Stimulated activated naive B cell treated with anti-CD40 and anti-IgM and Interleukin-4, amounts not matched to agents 10 μg/mL and 1 μg/mL and 100 μg/mL, for 72 hours (primary cell): ENCODE data around the gene TCERG1L.
A peak's percentile ranks its signal among the peaks of the same experiment; 100 is the strongest.

ENCODE experiments used
- ATAC-seq, 2 donors: fragments of 150-1000 bp; cut with Tn5 transposase; replicated peaks; 2 replicates each; pipeline ENCODE4 v1.10.0; 2021; ENCODE audit warnings: moderate library complexity in 1 of 2
- DNase-seq: peaks from one replicate; pipeline ENCODE4 v3.0.0; 2021
- H3K27ac Mint-ChIP-seq: one replicate; pipeline ENCODE4 v1.8.0; 2022; ENCODE audit warnings: mild to moderate bottlenecking, mixed read lengths
- H3K27me3 Mint-ChIP-seq, 2 donors: one replicate each; pipeline ENCODE4 v1.8.0; 2022; ENCODE audit warnings: mixed read lengths in 2 of 2
- H3K36me3 Mint-ChIP-seq, 2 donors: one replicate each; pipeline ENCODE4 v1.8.0; 2022; ENCODE audit warnings: mixed read lengths in 2 of 2, mild to moderate bottlenecking in 1 of 2
- H3K4me1 Mint-ChIP-seq, 2 donors: one replicate each; pipeline ENCODE4 v1.8.0; 2022; ENCODE audit warnings: mixed read lengths in 2 of 2, mild to moderate bottlenecking in 1 of 2
- H3K4me3 Mint-ChIP-seq, 2 donors: one replicate each; pipeline ENCODE4 v1.8.0; 2022; ENCODE audit warnings: mild to moderate bottlenecking in 2 of 2, mixed read lengths in 2 of 2, moderate library complexity in 1 of 2
- H3K9me3 Mint-ChIP-seq, 2 donors: one replicate each; pipeline ENCODE4 v1.8.0; 2022; ENCODE audit warnings: mixed read lengths in 2 of 2, mild to moderate bottlenecking in 1 of 2

The TCERG1L gene, protein sequence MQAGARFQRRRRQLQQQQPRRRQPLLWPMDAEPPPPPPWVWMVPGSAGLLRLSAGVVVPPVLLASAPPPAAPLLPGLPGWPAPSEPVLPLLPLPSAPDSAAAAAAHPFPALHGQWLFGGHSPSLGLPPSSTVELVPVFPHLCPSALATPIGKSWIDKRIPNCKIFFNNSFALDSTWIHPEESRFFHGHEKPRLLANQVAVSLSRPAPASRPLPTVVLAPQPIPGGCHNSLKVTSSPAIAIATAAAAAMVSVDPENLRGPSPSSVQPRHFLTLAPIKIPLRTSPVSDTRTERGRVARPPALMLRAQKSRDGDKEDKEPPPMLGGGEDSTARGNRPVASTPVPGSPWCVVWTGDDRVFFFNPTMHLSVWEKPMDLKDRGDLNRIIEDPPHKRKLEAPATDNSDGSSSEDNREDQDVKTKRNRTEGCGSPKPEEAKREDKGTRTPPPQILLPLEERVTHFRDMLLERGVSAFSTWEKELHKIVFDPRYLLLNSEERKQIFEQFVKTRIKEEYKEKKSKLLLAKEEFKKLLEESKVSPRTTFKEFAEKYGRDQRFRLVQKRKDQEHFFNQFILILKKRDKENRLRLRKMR

DNA sequence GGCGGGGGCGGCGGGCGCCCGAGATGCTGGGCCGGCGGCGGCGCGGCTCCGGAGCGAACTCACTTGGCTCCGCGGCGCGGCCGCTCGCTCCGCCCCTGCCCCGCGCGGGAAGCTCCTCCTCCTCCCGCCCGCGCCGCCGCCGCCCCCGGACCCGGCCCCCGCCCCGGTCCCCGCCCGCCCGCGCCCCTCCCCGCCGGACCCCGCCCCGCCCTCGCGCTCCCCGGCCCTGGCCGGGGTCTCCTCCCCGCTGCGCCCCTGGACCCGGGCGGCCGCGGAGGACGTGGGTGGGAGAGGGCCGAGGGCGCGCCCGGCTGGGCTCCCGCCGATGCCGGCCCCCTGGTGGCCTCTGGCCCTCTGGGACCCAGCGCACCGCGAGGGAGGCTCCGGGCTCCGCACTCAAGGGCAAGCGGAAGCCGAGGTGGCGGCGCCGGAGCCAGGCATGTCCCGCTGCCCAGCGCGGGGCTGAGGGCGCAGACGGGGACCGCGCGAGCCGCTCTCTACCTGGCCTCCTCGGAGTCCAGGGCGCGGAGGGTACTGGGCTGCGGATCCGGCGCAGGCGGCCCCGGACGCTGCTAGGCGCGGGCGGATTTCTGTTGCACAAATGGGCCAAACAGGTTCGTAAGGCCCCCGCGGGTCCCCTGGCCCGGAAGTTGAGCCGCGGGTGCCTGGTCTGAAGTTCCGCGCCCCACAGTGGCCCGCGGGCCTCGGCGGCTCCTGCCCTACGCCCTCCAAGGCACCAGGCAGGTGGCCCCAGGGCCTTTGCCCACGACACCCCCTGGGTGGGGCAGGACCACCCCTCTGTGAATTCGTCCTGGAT lies at the start of gene TCERG1L:
TCERG1L (minus strand) TSS at position 61 of the 817 bp plus-strand sequence. CDS start 86 bp downstream, outside the sequence.
- no peaks in the 10 kb centered on the region for H3K9me3 Mint-ChIP-seq
- ATAC-seq, result peak in 1 of 2 donors; percentile 21
- H3K36me3 Mint-ChIP-seq, result no peaks in the 10 kb centered on the region
- H3K27ac Mint-ChIP-seq, result no peak within 1 kb of the TSS
- no peak for DNase-seq
- H3K27me3 Mint-ChIP-seq, result peaks cover 40 to 74% of the 10 kb centered on the region in 2 donors
- peak within 1 kb of the TSS in 1 of 2 donors; percentile 47 for H3K4me3 Mint-ChIP-seq
- no peaks in the 10 kb centered on the region for H3K4me1 Mint-ChIP-seq

DNA sequence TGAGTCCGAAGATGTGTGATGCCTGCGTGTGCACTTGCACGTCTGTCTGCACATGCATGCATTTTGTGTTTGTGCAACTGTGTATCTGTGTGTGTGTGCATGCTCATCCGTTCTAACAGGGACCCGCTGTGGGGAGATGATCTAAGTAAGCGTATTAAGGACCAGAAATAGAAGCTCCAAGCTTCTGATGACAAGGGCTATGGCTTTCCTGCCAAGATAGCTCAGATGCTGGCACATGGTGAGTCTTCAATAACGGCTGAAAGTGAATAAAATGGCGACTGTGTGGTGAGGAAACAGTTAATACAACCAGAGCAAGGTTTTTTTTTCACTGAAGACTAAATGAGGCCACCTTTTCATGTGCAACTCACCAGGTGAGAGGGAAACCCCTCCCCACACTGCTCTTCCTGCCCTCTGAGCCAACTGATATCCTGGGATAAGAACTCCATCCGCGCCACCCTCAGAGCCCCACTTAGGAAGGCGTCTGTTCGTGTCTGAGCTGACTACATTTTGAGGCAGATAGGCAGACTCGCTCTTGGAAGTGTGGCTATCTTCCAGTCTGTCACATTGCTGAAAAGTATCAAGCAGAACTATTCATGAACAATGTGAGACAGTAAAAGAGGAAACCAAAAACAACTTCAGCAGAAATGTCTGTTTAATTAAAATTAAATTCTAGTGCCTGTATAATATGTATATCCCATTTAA lies 47.4 kb upstream of the TCERG1L start:
- no peaks in the 10 kb centered on the region for H3K36me3 Mint-ChIP-seq

DNA sequence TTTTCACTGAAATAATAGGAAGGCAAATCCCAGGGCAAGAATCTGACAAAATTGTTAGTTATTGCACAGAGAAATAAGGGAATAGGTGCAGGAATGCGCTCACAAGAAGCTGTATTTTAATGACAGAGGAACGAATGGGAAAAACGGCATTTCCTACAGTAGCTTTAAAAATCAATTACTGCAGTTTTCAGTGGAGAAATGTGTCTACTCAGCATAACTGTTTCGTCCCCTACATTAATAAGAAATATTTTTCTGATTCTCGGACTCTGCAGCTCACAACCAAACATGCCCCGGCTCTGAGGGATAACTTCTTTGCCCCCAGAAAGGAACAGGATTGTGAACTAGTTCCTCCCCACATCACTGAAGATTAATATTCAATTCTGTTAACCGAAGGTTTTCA lies 44.9 kb upstream of the TCERG1L start:
- H3K36me3 Mint-ChIP-seq, result no peaks in the 10 kb centered on the region
- H3K9me3 Mint-ChIP-seq, result peaks cover 2 to 3% of the 10 kb centered on the region in 2 donors
- H3K4me1 Mint-ChIP-seq, result no peaks in the 10 kb centered on the region
- no peak overlapping the region for H3K27ac Mint-ChIP-seq
- ATAC-seq, result no peak
- DNase-seq, result no peak
- no peak overlapping the region for H3K4me3 Mint-ChIP-seq
- H3K27me3 Mint-ChIP-seq, result no peaks in the 10 kb centered on the region

More for the DNA sequence above, 47.4 kb upstream of the TCERG1L start:
- Mint-ChIP-seq H3K9me3 (peaks cover 3 to 5% of the 10 kb centered on the region in 2 donors), H3K4me3 (no peak overlapping the region), H3K27ac (no peak overlapping the region), H3K27me3 (no peaks in the 10 kb centered on the region), H3K4me1 (no peaks in the 10 kb centered on the region)
- ATAC-seq (no peak), DNase-seq (no peak)

DNA sequence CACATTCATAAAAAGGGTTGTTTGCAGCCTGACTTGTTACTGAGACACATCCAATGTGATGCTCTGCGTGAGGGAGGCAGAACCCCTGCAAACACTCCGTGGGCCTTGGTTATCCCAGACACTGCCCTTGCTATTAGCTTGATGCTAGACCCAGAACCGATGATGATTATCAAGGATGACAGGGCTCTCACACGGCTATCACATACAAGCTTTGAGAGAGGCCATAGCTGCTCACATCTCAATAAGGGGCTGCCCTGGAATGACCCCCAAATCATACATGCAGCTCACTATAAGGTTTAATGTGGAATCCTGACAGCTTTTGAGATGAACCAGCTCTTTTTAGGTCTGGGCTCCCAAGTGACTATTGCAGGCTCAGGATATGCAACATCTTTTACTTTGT lies 44.4 kb upstream of the TCERG1L start:
- DNase-seq (no peak), ATAC-seq (no peak)
- Mint-ChIP-seq H3K9me3 (peaks cover 2 to 3% of the 10 kb centered on the region in 2 donors), H3K4me1 (no peaks in the 10 kb centered on the region), H3K27ac (no peak overlapping the region), H3K36me3 (no peaks in the 10 kb centered on the region), H3K27me3 (no peaks in the 10 kb centered on the region), H3K4me3 (no peak overlapping the region)

DNA sequence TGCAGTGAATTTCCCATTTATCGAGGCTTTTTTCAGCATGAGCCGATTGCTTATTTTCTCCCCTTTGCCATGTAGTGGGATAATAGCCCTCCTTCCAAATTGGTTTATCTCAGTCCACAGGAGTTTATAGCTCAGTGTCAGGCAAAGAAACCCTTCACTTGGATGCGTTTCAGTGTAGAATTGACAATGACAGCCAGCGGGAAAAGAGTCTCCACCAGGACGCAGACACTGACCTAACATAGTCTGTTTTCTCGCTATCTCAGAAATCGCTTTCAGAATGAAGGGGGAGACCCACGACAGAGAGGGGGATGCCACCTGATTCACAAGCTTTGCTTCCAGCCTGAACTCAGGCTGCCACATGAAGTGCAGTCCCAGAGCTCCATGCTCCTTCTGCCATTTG lies 43.5 kb upstream of the TCERG1L start:
- peaks cover 0 to 2% of the 10 kb centered on the region in 2 donors for H3K27me3 Mint-ChIP-seq
- no peak overlapping the region for H3K27ac Mint-ChIP-seq
- H3K36me3 Mint-ChIP-seq, result no peaks in the 10 kb centered on the region
- H3K4me3 Mint-ChIP-seq, result no peak overlapping the region
- H3K4me1 Mint-ChIP-seq, result no peaks in the 10 kb centered on the region
- DNase-seq, result no peak
- H3K9me3 Mint-ChIP-seq, result peaks cover 2 to 3% of the 10 kb centered on the region in 2 donors
- no peak for ATAC-seq

DNA sequence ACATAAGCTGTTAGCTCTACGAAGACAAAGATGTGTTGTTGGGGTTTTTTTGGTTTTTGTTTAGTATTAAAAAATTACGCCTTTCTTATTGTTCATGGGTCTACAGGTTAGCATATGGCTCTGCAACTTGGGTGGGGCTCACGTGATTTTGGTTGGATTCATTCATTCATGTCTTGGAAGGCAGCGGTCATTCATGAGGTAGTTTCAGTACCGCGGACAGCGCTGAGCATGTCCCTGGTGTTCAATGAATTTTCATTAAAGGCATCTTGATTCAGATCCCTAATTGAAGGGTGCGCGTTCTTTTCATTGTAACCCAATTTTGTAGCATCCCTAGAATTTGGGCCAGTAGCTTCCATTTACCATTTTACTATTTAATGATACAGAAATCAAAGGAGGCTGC lies 42.9 kb upstream of the TCERG1L start:
- Mint-ChIP-seq H3K4me3 (no peak overlapping the region), H3K4me1 (no peaks in the 10 kb centered on the region), H3K9me3 (peaks cover 0 to under 1% of the 10 kb centered on the region in 2 donors), H3K27me3 (peaks cover 0 to 7% of the 10 kb centered on the region in 2 donors), H3K36me3 (no peaks in the 10 kb centered on the region), H3K27ac (no peak overlapping the region)
- no peak for DNase-seq
- ATAC-seq, result no peak

DNA sequence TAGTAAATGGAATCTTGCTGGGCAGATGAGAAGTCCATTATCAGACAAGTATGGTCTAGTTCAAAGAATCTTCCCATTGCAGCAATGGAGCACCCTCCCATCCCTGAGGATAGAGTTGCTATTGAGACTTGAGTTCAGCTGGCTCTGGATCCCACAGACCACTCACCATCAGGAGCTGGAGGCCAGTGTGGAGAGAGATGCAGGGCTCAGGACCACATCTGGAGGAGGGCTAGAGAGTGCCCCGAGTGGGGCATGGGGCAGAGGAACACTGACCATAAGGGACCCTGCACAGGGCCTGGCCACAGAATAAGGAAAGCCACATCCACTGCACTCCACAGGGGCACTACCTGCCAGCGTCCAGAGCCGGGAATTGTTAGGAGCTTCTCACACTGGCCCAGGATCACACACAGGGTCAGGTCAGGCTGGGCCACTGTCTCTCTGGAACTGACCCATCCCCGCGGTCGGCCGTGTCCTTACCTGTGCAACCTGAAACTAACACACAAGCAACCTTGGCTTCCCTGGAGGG lies 41.3 kb upstream of the TCERG1L start:
- Mint-ChIP-seq H3K9me3 (no peaks in the 10 kb centered on the region), H3K36me3 (no peaks in the 10 kb centered on the region), H3K27ac (no peak overlapping the region), H3K4me1 (no peaks in the 10 kb centered on the region), H3K4me3 (no peak overlapping the region), H3K27me3 (peaks cover 0 to 7% of the 10 kb centered on the region in 2 donors)
- DNase-seq, result no peak
- ATAC-seq, result no peak

DNA sequence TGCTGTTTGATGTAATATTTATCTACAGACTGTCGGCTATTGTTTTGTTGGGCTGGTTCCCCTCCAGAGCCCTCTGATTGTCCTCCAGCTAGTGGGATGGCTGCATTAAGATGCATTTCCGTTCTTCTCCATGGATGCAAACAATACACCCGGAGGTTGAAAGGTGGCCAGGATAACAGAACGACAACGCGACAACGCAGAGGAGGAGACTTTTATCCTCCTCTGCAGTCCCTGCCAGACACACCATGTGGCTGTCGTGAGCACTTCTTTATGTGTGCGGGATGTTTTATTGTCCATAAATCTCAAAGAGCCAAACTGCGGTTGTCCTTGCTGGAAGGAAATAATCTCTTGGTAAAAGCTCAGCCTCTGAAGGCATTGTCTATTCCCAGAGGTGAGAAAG lies 39.1 kb upstream of the TCERG1L start:
- H3K9me3 Mint-ChIP-seq, result peaks cover 2 to 4% of the 10 kb centered on the region in 2 donors
- no peaks in the 10 kb centered on the region for H3K4me1 Mint-ChIP-seq
- peaks cover 0 to 14% of the 10 kb centered on the region in 2 donors for H3K27me3 Mint-ChIP-seq
- H3K4me3 Mint-ChIP-seq, result no peak overlapping the region
- no peaks in the 10 kb centered on the region for H3K36me3 Mint-ChIP-seq
- no peak for DNase-seq
- H3K27ac Mint-ChIP-seq, result no peak overlapping the region
- ATAC-seq, result no peak

DNA sequence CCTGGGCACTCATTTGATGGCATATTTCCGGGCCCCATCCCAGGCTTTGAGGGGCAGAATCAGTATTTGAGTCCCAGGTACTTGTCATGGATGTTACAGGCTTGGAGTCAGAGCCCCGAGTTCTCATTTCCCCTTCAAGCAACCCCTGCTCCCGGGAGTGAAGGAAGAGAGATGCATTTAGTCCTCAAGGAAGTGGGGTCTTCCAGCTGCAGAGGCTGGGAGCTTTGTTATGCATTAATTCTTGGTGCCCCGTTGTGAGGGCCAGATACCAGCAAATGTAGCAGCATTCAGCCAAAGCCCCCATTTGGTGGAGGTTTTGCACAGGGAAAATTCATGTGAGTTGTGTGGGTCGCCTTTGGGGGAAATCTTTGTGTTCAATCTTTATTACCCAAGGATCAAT lies 38.7 kb upstream of the TCERG1L start:
- no peaks in the 10 kb centered on the region for H3K4me1 Mint-ChIP-seq
- no peak overlapping the region for H3K27ac Mint-ChIP-seq
- H3K9me3 Mint-ChIP-seq, result peaks cover 2 to 4% of the 10 kb centered on the region in 2 donors
- ATAC-seq, result no peak
- peaks cover 0 to 18% of the 10 kb centered on the region in 2 donors for H3K27me3 Mint-ChIP-seq
- no peaks in the 10 kb centered on the region for H3K36me3 Mint-ChIP-seq
- no peak overlapping the region for H3K4me3 Mint-ChIP-seq
- no peak for DNase-seq

DNA sequence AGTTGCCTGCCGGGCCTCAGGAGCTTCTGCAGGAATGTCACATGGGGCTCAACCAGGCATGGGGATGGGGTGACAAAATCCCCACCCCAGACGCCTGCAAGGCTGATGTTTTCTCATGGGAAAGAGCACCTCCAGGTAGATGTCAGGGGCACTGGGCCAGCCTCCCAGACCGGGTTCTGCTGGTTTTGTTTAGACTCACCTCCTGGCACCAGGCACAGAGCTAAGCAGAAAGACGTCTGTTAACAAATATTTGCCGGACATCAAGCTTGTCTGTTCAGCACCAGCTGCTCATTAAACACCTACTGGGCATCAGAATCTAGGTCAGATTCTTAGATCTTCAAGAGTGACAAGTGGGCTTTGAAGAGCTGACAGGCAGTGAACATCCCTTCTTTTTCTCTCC lies 34.9 kb upstream of the TCERG1L start:
- H3K27me3 Mint-ChIP-seq, result peaks cover 0 to 23% of the 10 kb centered on the region in 2 donors
- peaks cover 4 to 5% of the 10 kb centered on the region in 2 donors for H3K9me3 Mint-ChIP-seq
- H3K4me1 Mint-ChIP-seq, result no peaks in the 10 kb centered on the region
- no peak for ATAC-seq
- H3K4me3 Mint-ChIP-seq, result no peak overlapping the region
- H3K36me3 Mint-ChIP-seq, result no peaks in the 10 kb centered on the region
- no peak for DNase-seq
- no peak overlapping the region for H3K27ac Mint-ChIP-seq

DNA sequence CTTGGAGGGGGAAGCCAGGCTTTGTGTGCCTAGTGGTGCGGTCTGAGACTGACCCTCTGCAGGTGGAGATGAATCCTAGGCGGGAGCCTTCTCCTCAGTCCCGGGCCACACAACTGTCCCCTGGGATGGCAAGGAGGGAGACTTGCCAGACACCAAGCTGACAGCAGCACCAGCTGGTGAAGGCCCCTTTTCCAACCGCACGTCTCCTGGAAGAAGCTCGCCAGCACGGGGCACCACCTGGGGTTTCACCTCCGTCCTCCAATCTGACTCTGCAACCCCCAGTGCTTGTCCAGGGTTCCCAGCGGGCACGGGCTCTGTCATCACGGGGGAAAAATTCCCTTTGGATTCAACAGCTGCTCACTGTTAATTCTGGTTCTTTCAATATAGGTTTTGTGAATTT lies 34.2 kb upstream of the TCERG1L start:
- ATAC-seq (no peak), DNase-seq (no peak)
- no peaks in the 10 kb centered on the region for H3K36me3 Mint-ChIP-seq
- H3K27me3 Mint-ChIP-seq, result peaks cover 0 to 23% of the 10 kb centered on the region in 2 donors
- H3K4me1 Mint-ChIP-seq, result no peaks in the 10 kb centered on the region
- no peak overlapping the region for H3K27ac Mint-ChIP-seq
- H3K4me3 Mint-ChIP-seq, result no peak overlapping the region
- H3K9me3 Mint-ChIP-seq, result peaks cover 4 to 5% of the 10 kb centered on the region in 2 donors

DNA sequence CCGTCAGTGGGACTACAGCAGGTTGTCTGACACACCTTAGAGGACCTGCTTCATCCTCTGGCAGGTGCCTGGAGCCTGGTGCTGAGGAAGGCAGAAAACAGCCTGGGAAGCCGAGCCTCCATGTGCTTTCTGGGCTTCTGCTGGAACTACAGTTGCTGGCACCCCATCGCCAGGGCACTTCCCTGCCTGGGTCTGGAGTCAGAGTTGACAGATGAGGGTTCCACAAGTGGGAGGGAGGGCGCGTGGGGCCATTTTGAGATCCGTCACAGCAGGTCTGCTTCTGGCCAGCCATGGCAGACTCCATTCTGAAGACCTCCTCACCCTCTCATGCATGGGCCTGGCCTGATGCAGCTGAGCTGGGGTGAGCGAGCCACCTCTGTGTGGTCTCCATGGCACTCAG lies 33.2 kb upstream of the TCERG1L start:
- no peaks in the 10 kb centered on the region for H3K36me3 Mint-ChIP-seq
- no peak for ATAC-seq

DNA sequence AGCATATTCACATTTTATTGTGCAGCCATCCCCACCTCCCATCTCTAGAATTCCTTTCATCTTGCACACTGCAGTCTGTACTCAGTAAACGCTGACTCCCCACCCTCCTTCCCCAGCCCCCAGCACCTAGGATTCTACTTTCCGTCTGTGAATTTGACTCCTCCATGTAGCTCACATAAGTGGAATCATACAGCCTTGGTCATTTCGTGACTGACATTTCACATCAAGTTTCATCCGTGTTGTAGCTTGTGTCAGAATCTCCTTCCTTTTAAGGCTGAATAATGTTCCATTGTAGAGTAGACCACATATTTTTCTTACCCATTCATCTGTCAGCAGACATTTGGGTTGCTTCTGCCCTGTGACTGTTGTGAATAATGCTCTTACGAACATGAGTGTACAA lies 26.2 kb upstream of the TCERG1L start:
- DNase-seq (no peak), ATAC-seq (no peak)
- Mint-ChIP-seq H3K27ac (no peak overlapping the region), H3K36me3 (no peaks in the 10 kb centered on the region), H3K4me3 (no peak overlapping the region), H3K27me3 (peaks cover 0 to 5% of the 10 kb centered on the region in 2 donors), H3K4me1 (no peaks in the 10 kb centered on the region), H3K9me3 (peaks cover 12 to 16% of the 10 kb centered on the region in 2 donors)

More for the DNA sequence above, 33.2 kb upstream of the TCERG1L start:
- no peaks in the 10 kb centered on the region for H3K4me1 Mint-ChIP-seq
- no peak overlapping the region for H3K4me3 Mint-ChIP-seq
- peaks cover 0 to 19% of the 10 kb centered on the region in 2 donors for H3K27me3 Mint-ChIP-seq
- DNase-seq, result no peak
- H3K9me3 Mint-ChIP-seq, result peaks cover 4 to 5% of the 10 kb centered on the region in 2 donors
- no peak overlapping the region for H3K27ac Mint-ChIP-seq

DNA sequence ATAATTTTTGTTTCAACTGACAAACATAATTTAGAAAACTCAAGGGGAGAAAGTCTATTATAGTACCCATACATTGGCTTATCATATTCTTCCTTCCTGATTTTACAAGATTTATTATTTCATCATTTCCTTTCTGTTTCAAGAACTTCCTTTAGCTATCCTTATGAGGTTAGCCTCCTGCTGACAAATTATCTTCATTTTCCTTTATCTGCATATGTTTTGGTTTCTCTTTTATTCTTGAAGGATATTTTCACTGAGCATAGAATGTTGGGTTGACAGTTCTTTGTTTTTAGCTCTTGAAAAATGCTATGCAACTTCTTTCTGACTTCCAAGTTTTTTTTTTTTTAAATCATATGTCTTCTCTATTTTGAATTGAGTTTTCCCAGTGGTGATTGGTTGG lies 21.3 kb upstream of the TCERG1L start:
- Mint-ChIP-seq H3K27ac (no peak overlapping the region), H3K36me3 (no peaks in the 10 kb centered on the region), H3K4me1 (no peaks in the 10 kb centered on the region), H3K9me3 (peaks cover 5 to 7% of the 10 kb centered on the region in 2 donors), H3K4me3 (no peak overlapping the region), H3K27me3 (peaks cover 0 to 11% of the 10 kb centered on the region in 2 donors)
- DNase-seq (no peak), ATAC-seq (no peak)
